ENCODE data around the gene CD300LF. TPM values are rescaled to one million over a fixed set of nuclear protein-coding genes. Genes with fewer than 3 reads are reported as not detected.

Gene CD300LF
- total RNA-seq, 1 donor from 2014 or later: not detected

DNA sequence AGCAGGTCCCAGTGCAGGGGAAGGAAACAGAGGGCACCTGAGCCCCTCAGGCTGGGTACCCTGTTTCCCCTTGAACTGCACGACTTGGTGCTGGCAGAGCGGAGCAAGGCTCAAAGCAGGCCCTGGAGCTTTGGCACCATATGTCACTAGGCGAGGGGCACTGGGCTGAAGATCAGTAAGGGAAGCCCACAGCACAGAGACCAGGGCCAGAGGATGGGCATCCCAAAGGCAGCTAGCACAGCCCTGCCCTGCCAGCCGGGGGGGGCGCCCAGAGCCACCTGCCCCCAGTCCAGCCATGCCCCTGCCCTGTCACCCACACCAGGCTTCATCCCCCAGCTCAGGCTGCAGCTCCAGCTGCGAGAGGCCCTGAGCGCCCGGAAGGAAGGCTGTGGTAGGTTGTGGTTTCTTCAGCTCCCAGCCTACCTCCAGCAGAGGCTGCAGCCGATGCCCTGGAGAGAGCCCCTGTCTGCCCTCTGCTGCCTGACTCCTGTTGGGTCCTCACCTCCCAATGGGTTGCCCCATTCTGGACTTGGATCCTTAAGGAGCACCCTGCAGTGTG, 46.6 kb upstream of the CD300LF start:
- no peak for DNase-seq (ENCODE audit: low read depth)
- H3K36me3 ChIP-seq (ENCODE audit: control insufficient read depth, insufficient read depth, low read length): peaks cover 6% of the 10 kb centered on the region
- TF ChIP-seq, protein P1, sequence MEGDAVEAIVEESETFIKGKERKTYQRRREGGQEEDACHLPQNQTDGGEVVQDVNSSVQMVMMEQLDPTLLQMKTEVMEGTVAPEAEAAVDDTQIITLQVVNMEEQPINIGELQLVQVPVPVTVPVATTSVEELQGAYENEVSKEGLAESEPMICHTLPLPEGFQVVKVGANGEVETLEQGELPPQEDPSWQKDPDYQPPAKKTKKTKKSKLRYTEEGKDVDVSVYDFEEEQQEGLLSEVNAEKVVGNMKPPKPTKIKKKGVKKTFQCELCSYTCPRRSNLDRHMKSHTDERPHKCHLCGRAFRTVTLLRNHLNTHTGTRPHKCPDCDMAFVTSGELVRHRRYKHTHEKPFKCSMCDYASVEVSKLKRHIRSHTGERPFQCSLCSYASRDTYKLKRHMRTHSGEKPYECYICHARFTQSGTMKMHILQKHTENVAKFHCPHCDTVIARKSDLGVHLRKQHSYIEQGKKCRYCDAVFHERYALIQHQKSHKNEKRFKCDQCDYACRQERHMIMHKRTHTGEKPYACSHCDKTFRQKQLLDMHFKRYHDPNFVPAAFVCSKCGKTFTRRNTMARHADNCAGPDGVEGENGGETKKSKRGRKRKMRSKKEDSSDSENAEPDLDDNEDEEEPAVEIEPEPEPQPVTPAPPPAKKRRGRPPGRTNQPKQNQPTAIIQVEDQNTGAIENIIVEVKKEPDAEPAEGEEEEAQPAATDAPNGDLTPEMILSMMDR (IDR thresholded peaks at IDR 0.05; ENCODE audit: insufficient read depth, low read length, severe bottlenecking): peak; percentile 5
- no peaks in the 10 kb centered on the region for H3K27me3 ChIP-seq (ENCODE audit: control insufficient read depth, insufficient read depth, low read length)
- no peak overlapping the region for H3K4me3 ChIP-seq (ENCODE audit: low read depth, low read length)
- peak; percentile 43 for FAIRE-seq

DNA sequence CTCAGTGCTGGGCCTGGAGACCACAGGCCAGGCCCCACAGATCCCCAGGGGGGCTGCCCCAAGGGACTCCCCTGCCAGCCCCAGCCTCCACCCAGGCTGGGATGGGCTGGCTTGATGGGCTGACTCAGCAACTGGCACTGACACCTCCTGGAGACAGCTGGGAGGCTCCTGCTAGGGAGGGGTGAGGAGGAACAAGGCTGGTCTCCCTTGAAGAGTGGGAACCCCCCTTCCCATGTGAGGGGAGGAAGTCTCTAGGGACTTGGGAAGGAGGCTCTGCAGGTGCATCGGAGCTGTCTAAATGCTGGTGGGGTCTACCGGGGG, 46.1 kb upstream of the CD300LF start:
- H3K27me3 ChIP-seq (ENCODE audit: control insufficient read depth, insufficient read depth, low read length): no peaks in the 10 kb centered on the region
- DNase-seq (ENCODE audit: low read depth) (peak; percentile 55), FAIRE-seq (no peak)
- peaks cover 6% of the 10 kb centered on the region for H3K36me3 ChIP-seq (ENCODE audit: control insufficient read depth, insufficient read depth, low read length)
- TF ChIP-seq, protein P1 (IDR thresholded peaks at IDR 0.05; ENCODE audit: insufficient read depth, low read length, severe bottlenecking): peak; percentile 10
- H3K4me3 ChIP-seq (ENCODE audit: low read depth, low read length): no peak overlapping the region

DNA sequence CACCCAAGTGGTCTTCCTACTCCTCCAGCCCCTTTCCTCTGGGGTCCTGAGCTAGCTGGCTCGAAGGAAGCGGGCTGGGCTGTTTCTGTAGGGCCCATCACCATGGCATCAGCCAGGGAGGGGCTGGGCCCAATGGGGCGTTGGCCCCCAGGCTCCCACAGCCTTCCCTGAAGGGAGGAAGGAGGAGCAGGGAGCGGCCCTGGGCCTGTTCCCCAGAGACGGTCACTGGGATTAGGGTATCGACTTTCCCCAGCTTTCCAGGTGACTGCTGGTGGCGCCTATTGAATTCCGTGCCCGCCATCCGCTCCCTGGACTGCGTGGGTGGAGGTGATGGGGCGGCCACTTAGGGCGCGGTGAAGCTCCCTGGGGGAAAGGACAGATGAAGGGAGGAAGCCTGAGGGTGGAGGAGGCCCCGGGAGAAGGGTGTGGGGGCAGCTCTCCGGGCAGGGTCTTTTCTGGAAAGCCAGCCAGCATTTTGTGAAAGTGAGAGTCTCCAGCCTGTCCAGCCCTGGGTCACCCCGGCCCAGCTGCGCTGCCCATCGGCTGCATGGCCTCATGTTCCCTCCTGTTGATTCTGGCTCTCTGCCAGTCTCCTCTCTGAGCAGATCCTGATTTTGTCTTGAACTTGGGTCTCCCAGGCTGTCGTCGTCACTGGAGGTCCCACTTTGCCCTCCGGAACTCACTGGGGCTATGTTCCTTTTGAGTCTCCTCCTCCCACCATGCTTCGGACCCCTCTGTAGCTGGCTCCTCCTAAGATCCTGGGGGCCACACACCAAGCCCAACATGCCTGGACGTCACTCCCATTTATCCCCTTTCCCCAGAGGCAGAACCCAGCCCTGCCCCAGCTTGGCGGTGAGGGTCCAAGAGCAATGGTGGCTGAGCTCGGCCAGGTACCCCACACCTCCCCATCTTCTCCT, 45.5 kb upstream of the CD300LF start:
- peak; percentile 76 for FAIRE-seq
- H3K36me3 ChIP-seq (ENCODE audit: control insufficient read depth, insufficient read depth, low read length): peaks cover 5% of the 10 kb centered on the region
- TF ChIP-seq, protein P1 (IDR thresholded peaks at IDR 0.05; ENCODE audit: insufficient read depth, low read length, severe bottlenecking): no peak
- H3K4me3 ChIP-seq (ENCODE audit: low read depth, low read length): peak overlapping the region; percentile 11
- DNase-seq (ENCODE audit: low read depth): peak; percentile 35
- no peaks in the 10 kb centered on the region for H3K27me3 ChIP-seq (ENCODE audit: control insufficient read depth, insufficient read depth, low read length)

DNA sequence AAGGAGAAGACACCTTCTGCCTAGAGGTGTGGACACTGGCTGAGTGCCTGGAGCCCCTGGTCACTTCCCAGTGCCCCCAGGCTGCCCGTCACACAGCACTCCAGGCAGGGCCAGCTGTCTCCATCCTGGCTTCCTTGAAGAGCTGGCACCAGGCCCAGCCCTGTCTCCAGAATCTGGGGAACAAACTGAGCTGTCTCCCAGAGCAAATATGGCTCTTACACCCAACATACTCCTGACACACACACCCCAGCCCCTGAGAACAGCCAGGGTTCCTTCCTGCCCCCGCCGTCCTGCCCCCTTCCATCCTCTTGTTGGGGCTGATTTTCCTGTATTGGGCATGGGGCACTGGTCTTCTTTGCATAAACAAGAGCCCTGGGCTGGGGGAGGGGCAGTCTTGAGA, 44.8 kb upstream of the CD300LF start:
- DNase-seq (ENCODE audit: low read depth): peak; percentile 37
- Histone ChIP-seq H3K4me3 (ENCODE audit: low read depth, low read length) (no peak overlapping the region), H3K27me3 (ENCODE audit: control insufficient read depth, insufficient read depth, low read length) (no peaks in the 10 kb centered on the region), H3K36me3 (ENCODE audit: control insufficient read depth, insufficient read depth, low read length) (peaks cover 6% of the 10 kb centered on the region)
- FAIRE-seq: no peak
- TF ChIP-seq, protein P1 (IDR thresholded peaks at IDR 0.05; ENCODE audit: insufficient read depth, low read length, severe bottlenecking): no peak

DNA sequence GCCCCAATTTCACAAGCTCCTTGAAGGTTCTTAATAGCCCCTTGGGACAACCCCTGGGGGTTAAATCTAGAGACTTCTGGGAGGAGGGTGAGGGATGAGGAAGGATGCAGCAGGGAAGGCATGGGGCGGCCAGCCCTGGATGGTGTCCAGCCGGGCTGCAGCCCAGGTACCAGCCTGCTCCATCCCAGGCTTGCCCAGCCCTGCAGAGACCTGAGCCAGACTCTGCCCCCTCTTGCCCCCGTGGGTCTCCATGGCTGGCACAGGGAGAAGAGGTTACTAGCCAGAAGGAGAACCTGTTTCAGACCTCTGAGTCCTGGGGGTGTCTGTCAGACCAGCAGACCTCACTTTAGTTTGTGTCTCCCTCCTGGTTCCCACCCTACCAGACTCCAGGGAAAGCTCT, 44.2 kb upstream of the CD300LF start:
- TF ChIP-seq, protein P1 (IDR thresholded peaks at IDR 0.05; ENCODE audit: insufficient read depth, low read length, severe bottlenecking): no peak
- no peak overlapping the region for H3K4me3 ChIP-seq (ENCODE audit: low read depth, low read length)
- no peaks in the 10 kb centered on the region for H3K27me3 ChIP-seq (ENCODE audit: control insufficient read depth, insufficient read depth, low read length)
- FAIRE-seq: no peak
- DNase-seq (ENCODE audit: low read depth): no peak
- H3K36me3 ChIP-seq (ENCODE audit: control insufficient read depth, insufficient read depth, low read length): peaks cover 6% of the 10 kb centered on the region

All from bronchial epithelial cell (primary cell).